ENCODE data around the gene AUTS2.

AUTS2 gene

DNA sequence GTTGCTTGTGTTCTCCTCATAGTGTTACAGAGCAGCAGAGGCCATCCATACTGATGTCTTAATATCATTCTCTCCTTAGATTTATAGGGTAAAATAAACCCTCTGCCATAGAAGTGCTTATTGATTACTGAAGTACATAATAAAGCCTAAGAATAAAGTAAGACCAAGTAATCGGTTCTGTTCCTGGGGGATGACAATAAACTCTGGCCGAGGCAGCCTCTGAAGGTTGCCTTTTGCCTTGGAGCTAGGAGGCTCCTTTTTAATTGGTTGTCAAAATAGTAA is 822.0 kb downstream of the AUTS2 start:
- DNase-seq (ENCODE audit: low read depth): no peak

DNA sequence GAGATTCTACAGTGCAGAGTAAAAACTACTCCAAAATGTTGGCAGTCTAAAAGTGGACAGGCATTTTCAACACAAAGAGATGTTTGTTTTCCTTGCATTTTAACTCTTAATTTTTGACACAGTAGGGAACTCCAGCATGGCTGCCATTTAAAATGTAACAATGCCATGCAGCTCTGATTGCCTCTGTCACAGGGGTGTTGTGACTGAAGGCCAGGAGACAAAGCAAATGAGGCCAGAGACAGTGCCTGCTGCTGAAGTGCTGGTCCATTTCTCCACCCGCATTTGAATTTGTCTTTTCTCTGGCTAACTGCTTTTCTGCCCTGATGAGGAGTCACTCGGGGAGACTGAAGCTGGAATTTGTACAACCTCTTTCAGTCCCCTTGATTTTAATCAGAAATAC is 823.0 kb downstream of the AUTS2 start:
- DNase-seq (ENCODE audit: low read depth): no peak

DNA sequence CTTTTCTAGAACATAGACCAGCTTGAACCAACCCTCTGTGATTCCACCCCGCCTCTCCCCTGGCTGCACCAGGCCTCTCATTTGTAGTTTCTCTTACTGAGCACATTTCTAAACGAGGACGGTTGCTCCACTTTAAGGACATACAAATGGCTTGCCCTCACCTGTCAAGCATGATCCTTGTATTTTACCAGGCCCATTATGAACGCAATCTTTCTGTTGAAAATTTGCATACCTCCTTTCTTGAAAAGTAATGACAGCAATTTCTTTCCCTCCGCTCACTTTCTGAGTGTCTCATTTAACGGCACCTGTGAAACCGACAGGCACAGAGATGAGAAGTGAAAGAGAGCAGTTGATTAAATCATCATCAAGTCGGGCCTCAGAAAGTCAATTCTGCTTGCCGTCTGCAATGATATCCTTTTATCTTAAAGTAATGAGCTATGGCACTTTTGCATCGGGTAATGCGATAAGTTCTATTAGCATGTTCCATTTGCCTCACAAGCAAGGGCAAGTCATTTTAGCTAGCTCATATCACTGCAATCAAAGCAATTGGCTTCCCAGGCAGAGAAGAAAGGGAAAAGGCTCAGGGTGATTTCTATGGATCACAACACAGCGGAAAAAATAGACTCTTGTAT is 828.1 kb downstream of the AUTS2 start:
- no peak for DNase-seq (ENCODE audit: low read depth)

DNA sequence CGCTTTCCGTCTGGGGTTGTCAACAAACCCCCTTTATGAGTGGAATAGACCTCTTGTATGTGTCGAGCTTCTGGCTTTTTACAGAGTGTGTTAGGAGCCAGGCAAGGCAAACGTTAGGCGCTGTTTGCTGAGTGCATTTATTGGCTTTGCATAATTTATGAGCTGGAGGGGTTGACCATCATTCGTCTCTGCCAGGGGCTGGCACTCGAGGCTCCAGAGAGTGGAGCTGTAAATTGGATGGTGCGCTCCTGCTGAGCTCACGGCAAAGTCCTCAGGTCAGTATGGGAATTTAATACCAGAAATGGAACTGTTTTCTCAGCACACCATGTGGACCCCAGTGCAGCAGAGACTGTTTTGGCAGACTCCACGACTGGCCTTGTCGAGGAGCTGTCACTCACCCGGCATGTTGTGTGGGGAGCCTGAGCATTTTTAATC is 834.3 kb downstream of the AUTS2 start:
- DNase-seq (ENCODE audit: low read depth): no peak

DNA sequence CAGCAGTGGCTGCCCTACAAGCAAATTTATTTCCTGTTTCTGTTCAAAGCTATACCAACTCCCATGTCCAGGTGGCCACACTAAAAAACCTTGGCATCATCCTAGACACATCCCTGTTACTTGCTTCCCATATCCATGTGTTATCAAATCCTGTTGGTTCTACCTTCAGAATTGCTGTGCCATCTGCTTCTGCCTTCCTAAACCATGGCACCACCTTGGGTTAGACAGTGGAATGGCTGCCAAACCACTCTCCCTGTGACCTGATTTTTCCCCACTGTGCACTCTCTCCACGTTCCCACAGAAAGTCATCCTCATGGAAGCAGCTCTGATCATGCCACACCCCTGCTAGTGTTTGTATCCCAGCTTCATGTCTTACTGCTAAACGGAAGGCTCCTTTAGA is 836.1 kb downstream of the AUTS2 start:
- no peak for DNase-seq (ENCODE audit: low read depth)

DNA sequence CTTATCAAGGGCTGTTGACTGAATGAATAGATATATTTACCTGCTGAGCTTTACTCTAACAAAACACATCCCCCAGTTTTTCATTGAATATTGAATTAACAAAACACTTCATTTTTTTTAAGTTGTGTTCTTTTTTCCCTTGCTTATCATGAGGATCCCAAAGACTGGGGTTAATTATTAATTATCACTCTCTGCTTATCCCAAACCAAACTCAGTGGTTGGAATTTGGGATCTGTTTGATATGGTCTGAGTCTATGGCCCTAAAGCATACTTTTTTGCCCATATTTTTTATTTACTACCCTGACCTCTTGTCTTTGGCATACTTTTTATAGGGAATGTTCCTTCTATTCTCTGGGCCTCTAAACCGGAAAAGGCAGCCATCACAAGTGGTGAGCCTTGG is 836.5 kb downstream of the AUTS2 start:
- DNase-seq (ENCODE audit: low read depth): no peak

DNA sequence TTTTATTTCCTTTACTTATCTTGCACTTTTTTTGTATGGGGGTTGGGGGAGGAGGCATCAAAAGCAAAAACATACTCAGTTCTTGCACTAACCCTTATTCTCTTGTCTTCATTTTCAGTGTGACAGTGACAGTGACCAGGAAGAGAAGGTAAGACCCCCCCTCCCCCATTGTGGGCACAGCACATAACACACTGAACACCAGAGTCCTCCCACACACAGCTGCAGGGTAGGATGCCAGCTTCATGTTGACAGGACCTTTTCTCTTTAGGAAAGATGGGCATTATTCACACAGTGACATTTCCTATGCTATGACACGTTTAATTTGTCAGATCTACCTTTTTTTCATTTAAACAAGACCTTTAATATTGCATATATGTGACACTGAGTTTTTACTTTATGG is 837.4 kb downstream of the AUTS2 start:
- no peak for DNase-seq (ENCODE audit: low read depth)

DNA sequence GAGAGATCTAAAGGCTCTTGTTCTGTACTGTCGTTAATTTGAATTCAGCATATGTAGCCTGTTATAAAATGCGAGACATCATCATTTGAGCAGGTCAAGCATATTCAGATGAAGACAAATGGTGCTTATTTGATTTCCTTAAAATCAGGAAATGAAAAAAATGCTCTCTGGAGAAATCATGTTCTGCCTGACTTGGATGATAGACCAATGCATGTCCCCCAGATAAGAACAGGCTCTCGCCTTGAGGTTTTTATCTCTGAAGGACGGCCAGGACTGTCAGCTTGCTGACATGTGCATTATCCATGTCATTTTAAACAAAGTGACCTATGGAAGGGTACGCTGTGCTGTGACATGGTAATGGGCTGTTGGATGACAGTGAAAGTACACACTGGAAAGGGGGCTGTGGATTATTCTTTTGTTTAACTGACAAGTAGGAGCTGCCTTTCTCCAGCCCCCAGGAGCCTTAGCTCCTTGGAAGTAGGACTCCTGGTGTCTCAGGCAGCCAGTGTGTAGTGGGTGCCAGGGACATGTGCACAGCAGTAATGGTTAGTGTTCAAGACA is 838.6 kb downstream of the AUTS2 start:
- no peak for DNase-seq (ENCODE audit: low read depth)

DNA sequence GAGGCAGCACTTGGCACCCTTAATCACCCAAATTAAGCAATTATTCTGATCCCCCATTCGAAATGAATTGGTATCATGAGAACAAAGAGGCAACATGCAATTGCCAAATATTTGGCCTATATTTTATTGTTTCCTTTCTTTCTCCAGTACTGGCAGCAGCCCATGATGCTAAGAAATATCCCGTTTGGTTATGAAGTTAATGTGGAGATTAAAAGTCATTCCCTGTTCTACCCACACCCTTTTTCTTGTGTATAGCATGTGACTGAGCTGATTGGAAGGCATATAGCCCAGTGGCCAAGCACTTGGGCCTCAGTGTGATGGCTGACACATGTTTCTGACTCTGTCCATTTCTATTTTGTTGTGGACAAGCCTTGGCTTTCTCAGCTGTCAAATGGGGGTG is 841.4 kb downstream of the AUTS2 start:
- no peak for DNase-seq (ENCODE audit: low read depth)

DNA sequence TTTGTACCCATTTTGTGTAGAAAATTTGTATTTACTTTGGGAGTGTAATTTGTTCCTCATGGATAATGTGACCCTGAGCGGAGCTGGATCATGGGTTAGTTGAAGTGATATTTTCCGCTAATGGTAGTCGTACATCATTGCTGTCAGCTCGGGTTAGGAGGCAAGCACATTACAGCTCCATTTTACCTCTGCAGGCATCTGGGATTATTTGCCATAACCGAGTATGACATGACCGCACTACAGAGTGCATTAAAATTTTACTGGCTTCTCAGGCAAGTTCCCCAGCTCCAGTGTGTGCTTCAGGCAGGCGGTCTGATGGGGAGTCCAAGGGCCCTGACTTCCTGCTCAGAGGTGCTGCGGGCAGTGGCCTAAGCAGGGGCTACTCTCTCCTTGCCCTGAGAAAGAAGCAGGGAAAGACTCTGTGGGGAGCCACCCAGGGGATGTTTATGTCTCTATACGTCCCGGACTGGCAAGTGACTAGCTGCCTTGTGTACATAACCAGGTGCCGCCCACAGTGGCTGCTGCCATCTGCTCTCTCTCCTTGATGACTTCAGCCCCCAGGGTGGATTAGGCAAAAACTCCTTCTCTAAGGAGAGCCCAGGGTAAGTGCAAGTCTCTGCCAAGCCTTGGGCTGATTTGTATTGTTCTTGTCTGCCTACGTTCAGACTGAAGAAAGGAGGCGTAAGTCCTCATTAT is 848.3 kb downstream of the AUTS2 start:
- DNase-seq (ENCODE audit: low read depth): no peak

DNA sequence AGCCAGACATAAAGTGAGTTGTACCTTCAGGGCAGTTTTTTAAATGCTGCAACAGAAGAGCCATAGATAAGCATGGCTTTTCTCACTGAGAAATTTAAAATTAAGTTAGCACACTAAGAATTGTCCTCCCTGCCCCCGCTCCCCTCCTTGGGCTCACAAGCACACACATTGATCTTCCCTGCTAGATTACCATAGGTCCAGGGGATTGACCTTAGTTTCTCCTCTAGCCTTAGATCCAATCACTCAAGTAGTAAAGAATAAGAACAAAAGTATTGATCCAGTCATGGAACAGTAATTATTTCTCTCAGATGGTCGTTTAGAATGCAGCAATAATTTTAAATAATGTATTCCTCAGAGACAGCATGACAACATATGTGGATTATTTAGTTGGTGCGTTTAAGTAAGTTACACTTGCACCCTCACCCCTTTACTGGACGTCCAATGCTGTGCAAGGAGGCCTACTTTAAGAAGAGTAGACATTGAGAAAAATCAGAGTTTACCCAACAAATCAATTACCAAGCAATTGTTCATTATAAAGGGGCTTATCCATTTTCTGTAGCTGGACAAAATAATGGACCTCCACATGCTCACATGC is 850.1 kb downstream of the AUTS2 start:
- DNase-seq (ENCODE audit: low read depth): no peak

DNA sequence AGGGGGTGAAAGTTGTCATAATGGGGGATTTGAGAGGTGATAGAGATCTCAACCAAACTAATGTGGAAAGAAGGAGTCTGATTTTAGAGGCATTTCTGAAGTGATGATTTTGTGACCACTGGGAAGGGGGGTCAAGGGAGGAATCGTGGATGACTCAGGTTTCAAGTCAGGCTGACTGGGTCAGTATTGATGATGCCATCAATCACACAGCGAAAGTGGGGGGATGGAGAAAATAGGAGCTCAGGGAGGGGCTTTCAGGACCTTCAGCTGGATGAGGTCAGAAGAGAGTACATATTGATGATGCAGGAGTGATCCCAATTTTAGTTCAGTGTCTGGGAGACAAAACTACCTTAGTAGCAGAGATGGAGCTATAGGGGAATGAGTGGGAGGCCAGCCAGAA is 852.5 kb downstream of the AUTS2 start:
- no peak for DNase-seq (ENCODE audit: low read depth)

DNA sequence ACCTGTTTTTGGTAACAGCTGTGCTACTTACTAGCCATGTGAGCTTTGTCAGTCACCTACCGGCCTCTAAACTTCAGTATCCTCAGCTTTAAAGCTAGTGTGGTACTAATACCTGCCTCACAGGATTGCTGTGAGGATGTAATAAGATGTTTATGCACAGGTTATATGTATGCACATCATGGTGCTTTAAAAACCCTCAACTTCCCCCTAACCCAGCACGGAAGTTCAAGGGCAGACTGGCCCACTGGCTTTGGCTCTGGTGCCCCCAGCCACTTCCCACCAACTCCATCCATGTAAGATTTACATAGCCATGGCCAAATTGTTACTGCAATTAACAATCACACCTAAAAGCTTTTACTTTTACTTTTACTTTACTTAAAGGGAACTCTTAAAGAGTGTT is 857.6 kb downstream of the AUTS2 start:
- DNase-seq (ENCODE audit: low read depth): no peak

DNA sequence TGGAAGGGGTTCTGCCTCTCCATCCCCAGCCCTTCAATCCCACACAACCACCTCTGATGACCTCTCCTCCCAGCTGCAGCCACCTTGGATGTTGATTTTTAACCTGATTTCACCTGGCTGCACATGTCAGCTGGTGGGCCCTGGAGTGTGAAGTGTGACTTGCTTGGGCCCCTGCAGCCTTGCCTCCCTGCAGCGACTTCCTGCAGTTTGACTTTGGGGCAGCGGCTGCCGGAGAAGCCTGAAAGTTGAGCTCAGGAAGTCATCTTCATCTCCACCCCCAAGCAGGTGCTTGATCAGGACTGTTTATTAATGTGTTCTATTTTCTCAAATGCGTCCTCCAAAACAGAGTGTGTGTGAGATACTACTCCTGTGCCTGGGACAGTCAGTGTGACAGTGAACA is 858.4 kb downstream of the AUTS2 start:
- DNase-seq (ENCODE audit: low read depth): no peak

DNA sequence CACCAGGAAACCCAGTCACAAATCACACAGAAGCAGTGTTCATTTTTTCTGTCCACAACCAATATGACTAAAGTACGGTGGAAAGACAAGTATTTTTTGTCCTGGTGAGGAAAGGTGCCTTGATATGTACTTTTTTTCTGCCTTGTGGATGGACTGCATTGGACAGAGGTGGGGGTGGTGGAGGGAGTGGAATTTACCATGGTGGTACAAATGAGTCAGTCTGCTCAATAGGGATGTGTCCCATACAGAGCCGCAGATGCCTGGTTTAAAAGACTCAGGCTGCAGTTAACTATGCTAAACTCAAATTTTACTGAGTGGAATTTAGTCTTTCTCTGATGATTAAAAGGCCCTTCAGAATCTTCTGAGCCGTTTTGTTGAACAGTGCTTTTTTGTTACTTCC is 859.2 kb downstream of the AUTS2 start:
- no peak for DNase-seq (ENCODE audit: low read depth)

DNA sequence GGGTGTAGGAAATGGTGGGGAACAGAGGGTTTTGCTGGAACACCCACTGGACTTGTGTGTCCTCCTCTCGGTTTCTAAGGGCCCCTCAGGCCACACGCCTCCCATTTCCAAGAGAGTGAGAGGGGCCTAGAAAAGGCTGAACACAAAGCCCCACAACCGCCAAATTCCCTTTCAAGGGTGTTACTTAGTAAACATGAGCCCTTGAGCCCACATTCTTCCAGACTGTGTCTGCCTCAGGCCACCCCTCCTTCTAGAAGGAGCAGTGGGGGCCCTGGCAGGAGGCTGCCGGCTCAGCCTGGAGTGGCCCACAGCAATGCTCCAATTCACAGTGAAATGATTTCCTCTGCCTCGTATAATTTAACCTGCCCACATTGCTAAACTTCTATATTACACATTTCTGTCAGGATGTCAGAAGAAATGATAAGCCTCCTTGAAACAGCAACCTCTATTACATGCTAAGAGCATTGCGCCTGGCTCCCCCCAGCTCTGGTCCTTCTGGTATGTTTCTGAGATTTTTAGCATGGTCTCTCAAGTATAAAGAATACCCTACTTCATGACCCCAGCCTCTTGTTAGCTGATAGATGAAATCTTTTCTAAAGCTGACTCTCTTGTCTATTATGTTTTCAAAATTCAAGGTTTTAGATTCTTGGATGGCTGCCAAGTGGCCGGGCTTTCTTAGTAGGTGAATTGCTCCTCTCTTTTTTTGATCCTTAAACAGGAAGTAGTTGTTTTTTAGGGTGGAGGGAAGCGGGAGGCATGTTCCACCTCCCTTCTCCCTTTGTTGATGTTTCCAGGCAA is 859.8 kb downstream of the AUTS2 start:
- no peak for DNase-seq (ENCODE audit: low read depth)

DNA sequence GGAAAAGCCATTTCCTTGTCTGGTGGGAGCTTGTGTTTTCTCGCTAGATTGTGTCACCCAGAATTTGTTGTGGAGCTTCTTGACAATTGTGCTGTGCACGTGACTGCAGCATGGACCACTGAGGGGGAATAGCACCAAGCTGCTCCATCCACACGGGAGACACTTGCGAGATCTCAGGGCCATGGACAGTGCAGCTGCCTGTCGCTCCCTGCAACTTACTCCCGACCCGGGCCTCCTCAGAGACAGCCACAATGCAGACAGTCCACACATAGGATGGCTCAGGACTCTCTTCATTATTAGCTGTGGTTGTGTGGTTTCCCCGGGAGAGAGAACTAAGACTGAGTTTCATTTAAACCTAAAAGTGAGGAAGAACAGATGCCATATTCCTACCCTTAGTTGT is 860.5 kb downstream of the AUTS2 start:
- no peak for DNase-seq (ENCODE audit: low read depth)

DNA sequence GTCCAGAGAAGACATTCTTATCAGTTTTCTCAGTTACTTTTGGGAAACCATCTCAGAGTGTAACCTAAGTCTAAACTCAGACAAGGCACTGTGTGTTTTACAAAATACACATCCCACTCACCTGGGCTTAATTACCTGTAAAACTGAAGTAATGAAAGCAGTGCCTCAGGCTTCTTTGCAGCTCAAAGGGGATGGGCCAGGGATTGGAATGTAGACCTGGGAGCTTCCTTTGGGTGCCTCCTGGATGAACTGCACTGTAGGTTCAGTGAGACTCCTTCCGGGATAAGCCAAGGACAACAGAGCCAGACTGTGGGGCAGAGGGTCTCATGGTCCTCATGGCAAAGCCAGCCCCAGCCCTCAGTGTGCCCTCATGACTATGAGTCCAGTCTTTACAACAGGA is 861.3 kb downstream of the AUTS2 start:
- DNase-seq (ENCODE audit: low read depth): no peak

DNA sequence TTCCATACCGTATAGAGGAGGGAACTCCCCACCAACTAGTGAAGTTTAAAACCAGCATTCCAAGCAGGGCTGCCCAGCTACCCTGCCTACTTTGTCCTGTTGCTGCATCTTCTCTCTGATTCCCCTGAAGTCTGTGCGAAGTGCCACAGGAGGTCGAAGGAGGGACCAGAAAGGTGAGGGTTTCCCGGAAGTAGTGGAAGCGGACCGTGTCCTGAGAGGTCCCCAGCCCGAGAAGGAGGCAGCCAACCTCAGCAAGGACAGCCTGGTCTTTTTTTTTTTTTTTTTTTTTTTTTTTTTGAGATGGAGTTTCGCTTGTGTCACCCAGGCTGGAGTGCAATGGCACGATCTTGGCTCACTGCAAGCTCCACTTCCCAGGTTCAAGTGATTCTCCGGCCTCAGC is 861.8 kb downstream of the AUTS2 start:
- DNase-seq (ENCODE audit: low read depth): no peak

DNA sequence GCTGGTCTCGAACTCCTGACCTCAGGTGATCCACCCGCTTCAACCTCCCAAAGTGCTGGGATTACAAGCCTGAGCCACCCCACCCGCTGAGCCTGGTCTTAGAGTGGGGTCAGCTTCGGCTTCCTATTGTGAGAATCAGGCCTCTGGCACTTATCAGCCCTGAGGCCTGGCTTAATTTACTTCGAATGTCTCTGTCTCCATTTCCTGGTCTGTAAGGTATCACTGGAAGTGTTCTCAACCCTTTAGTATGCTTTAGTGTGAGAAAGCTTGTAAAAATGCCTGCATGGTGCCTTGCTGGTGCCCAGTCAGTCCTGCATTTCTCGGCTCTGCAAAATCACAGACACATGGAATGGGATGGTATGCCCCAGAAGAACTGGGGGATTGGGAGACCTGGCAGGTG is 862.3 kb downstream of the AUTS2 start:
- DNase-seq (ENCODE audit: low read depth): no peak

DNA sequence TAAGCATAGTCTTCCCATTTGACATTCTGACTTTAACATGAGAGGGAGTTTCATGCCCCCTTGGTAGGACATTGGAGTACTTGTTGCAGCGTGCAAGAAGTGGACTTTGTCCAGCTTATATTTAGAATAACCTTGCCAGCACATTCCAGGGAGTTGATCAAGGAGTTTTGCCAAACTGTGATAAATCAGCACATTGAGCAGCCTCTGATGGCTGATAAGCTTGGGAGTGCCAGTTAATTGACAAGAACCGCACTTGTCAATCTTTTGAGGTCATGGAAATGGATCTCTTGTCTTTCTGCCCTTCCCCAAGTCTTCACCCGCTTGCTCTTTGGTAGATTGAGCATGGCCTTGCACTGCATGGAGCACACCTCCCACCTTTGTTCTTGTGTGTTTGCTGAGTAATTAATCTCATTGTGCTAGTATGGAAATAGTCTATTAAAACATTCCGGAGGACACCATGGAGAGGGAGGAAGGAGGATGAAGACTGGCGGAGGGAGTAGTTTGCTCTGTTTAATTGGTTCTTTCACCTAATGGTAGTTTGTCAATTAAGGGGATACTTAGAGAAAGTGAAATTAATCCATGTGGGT is 865.2 kb downstream of the AUTS2 start:
- DNase-seq (ENCODE audit: low read depth): no peak

DNA sequence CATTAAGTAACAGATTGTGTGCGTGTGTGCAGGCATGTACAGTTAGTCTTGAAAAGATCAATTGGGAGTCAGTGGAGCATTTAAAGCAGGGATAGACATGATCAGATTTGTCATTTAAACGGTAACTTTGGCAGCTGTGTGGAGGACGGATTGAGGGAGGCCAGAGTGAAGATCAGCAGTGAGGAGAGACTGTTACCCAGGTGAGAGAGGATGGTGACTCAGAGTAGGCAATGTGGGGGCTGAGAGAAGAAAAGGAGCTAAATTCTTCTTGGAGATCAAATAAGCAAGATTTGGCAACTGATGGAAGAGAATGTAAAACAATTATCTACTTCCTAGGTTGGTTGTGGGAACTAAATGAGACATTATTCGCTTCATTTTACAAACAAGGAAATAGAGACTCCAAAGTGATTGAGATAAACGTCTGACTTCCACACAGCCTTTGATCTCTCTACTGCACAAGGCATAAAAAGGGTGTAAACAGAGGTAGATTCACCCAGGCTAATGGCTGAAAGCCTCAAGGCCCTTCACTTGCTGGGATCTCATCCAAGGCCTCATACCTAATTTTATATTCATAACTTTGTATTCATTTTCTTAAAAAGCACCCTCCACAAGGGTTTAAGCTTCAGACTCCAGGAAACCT is 868.6 kb downstream of the AUTS2 start:
- DNase-seq (ENCODE audit: low read depth): no peak

All from CMK (cell line).